Omental fat pad (tissue), 4 donors: ENCODE results near the gene BMP6. TPM values are rescaled to one million over a fixed set of nuclear protein-coding genes. Genes with fewer than 3 reads are reported as not detected.
"Not testable (repeated sequence)": the region's sequence is repeated elsewhere in the genome, so short reads cannot be mapped to it uniquely, and the experiment has no call there.

Experiments used
- ATAC-seq: fragments of 150-250 bp; one replicate; pipeline ENCODE4 v1.9.1; 2016; ENCODE audit warnings: mild to moderate bottlenecking, moderate library complexity; ENCODE audit not compliant: low FRiP score
- DNase-seq: peaks from one replicate; pipeline ENCODE4 v3.0.0-alpha.2; 2019; ENCODE audit warnings: low spot score
- CTCF ChIP-seq, 3 donors: fragments of 450-650 bp; IDR thresholded peaks; one replicate each; pipeline ENCODE4 v1.5.1; 2016 to 2017; ENCODE audit warnings: antibody characterized with exemption in 3 of 3, mild to moderate bottlenecking in 3 of 3, moderate library complexity in 2 of 3
- total RNA-seq, 4 donors: library from RNA; depleted of rRNA; stranded (reverse); fragments of >200 nt; gene quantifications; one replicate each; pipeline ENCODE4 v1.1.0, GENCODE V29; 2016

Gene BMP6
- total RNA-seq, 4 donors from 2014 or later, result 4.6 to 72.2 (median 20.7) TPM

GRCh38 chr6:7894262-7895124 lies 168.6 kb downstream of the BMP6 start:
- TF ChIP-seq CTCF (IDR thresholded peaks at IDR 0.05), result no peak
- DNase-seq (no peak), ATAC-seq (no peak)

- TF ChIP-seq CTCF (IDR thresholded peaks at IDR 0.05), result no peak
- DNase-seq (no peak), ATAC-seq (no peak)
Observed at GRCh38 chr6:7895125-7895423, 169.2 kb downstream of the BMP6 start.

- TF ChIP-seq CTCF (IDR thresholded peaks at IDR 0.05), result no peak
- ATAC-seq (no peak), DNase-seq (no peak)
Observed at GRCh38 chr6:7896465-7896987, 170.6 kb downstream of the BMP6 start.

- no peak for DNase-seq
- no peak for ATAC-seq
- TF ChIP-seq CTCF (IDR thresholded peaks at IDR 0.05), result no peak
Observed at GRCh38 chr6:7897461-7898192, 171.7 kb downstream of the BMP6 start.

- not testable (repeated sequence) for DNase-seq, ATAC-seq
Observed at GRCh38 chr6:7898193-7898586, 172.3 kb downstream of the BMP6 start.

- TF ChIP-seq CTCF (IDR thresholded peaks at IDR 0.05), result no peak
- ATAC-seq (no peak), DNase-seq (no peak)
Observed at GRCh38 chr6:7899101-7899888, 173.4 kb downstream of the BMP6 start.

GRCh38 chr6:7899889-7900213 lies 174.0 kb downstream of the BMP6 start:
- TF ChIP-seq CTCF (IDR thresholded peaks at IDR 0.05), result no peak
- DNase-seq, result no peak
- no peak for ATAC-seq
